Measurements from ENCODE around the gene MMS19. TPM values are rescaled to one million over a fixed set of nuclear protein-coding genes. Genes with fewer than 3 reads are reported as not detected.

Gene MMS19
- total and polyA plus RNA-seq, 10 of the 15 experiments (the other 5 are each of a cell fraction or from before 2014, with no cell fraction given), result 40.2 to 112 (median 69.0) TPM

DNA sequence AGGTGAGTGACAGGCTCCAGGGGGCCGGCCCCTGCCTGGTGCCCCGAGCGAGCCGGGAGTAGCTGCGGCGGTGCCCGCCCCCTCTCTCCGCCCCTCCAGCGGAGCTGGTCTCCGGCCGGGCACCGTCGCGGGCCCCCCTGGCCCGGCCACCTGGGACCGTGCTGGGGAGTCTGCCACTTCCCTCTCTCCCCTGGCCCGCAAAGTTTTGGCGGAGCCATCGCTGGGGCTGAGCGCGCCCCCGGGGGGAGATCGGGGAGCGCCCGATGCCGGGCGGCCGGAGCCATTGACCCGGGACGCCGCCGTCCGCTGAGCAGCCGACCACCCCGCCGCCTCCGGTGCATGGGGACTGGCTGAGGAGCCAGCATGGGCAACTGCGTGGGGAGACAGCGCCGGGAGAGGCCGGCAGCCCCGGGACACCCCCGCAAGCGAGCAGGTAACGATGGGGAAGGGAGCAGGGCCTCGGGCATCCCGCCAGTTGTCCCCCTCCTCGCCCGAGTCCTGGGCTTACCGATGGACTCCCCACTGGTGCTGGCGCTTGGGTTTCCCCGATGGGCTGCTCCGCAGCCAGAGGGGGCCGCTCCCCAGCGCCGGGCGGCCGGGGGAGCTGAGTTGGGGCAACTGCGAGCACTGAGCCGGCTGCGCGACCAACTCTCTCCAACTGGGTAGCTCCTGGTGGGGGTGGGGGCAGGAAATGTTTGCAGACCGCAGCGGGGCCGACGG is 779 bp upstream of the MMS19 start, which contains the start of gene UBTD1 (continued):
- TF ChIP-seq RB1 (IDR thresholded peaks at IDR 0.05; ENCODE audit: borderline replicate concordance), result no peak
- TF ChIP-seq NFXL1 (IDR thresholded peaks at IDR 0.05; ENCODE audit: borderline replicate concordance), result no peak
- peak; percentile 62 for TF ChIP-seq IKZF1 (conservative IDR thresholded peaks at IDR 0.05)
- peak; percentile 15 for TF ChIP-seq KLF5 (IDR thresholded peaks at IDR 0.05; ENCODE audit: partially characterized antibody)

- intact Hi-C loops (cut with micrococcal nuclease; ENCODE audit: unreplicated experiment) (loop anchor here (1.0 to 5.0 kb wide), 4 partner anchors 50 to 205 kb away; partner anchors contain the start of genes ARHGAP19, EXOSC1, PGAM1 and ZDHHC16), in situ Hi-C loops (cut with MboI) (no loop called here)
- H3K9ac ChIP-seq (ENCODE audit: control insufficient read depth, insufficient read depth, low read length), result peak overlapping the region; percentile 95
- POLR2A ChIA-PET, result interaction anchor here (0.7 kb wide), 1 partner anchor 953 kb away, joined by 4 read pairs; no protein-coding TSS in a partner anchor
- RAD21 ChIA-PET (ENCODE audit: unreplicated experiment), result no interaction called here
- peak overlapping the region; percentile 87 for H3K27ac ChIP-seq (ENCODE audit: control insufficient read depth, insufficient read depth)
- SMC1A ChIA-PET (ENCODE audit: uncharacterized antibody, unreplicated experiment), result no interaction called here
- H3K27me3 ChIP-seq (replicated peaks in 1 of 2; ENCODE audit: control insufficient read depth in 2 of 2, insufficient read depth in 2 of 2, low read length in 1 of 2), result peaks cover 6 to 14% of the 10 kb centered on the region in 2 experiments
- H3K9me3 ChIP-seq (replicated peaks; ENCODE audit: control insufficient read depth, insufficient read depth, low read length), result no peaks in the 10 kb centered on the region
- H3K4me3 ChIP-seq, result peak overlapping the region; percentile 90
- H2AFZ ChIP-seq (ENCODE audit: control insufficient read depth, low read depth, low read length), result peak overlapping the region; percentile 91
- peak; percentile 67 for ATAC-seq
- peak overlapping the region; percentile 88 for H3K4me2 ChIP-seq (ENCODE audit: control insufficient read depth, insufficient read depth)
- peaks cover 54% of the 10 kb centered on the region for H3K79me2 ChIP-seq (ENCODE audit: control insufficient read depth, insufficient read depth, low read length)
- peak; percentile 75 for FAIRE-seq
- BruUV-seq (replicated peaks), result TSS peak; percentile 92
- no peaks in the 10 kb centered on the region for H4K20me1 ChIP-seq (ENCODE audit: control insufficient read depth, insufficient read depth)
- DNase-seq (ENCODE audit: low read depth, low spot score), result peak; percentile 46
- H3K36me3 ChIP-seq (ENCODE audit: control insufficient read depth in 2 of 2, insufficient read depth in 2 of 2, low read length in 1 of 2), result peaks cover 2 to 3% of the 10 kb centered on the region in 2 experiments; a peak in 2 of 4 replicates
- CTCF ChIA-PET, result interaction anchor here (1.5 kb wide), 1 partner anchor 90 kb away, joined by 5 read pairs; no protein-coding TSS in a partner anchor
- WGBS (ENCODE audit: insufficient coverage, insufficient replicate concordance, low lambda C conversion rate, missing lambda C conversion rate), result under 1% methylated on average over 22 of the region's 22 CpGs
- peaks cover 5% of the 10 kb centered on the region for H3K4me1 ChIP-seq (ENCODE audit: control insufficient read depth, insufficient read depth, low read length)
- no peak for TF ChIP-seq RAD51 (IDR thresholded peaks at IDR 0.05)
- no peak for TF ChIP-seq MEF2A (IDR thresholded peaks at IDR 0.05; ENCODE audit: insufficient read depth, low read depth, low read length)
- TF ChIP-seq E2F8 (IDR thresholded peaks at IDR 0.05; ENCODE audit: low read depth, partially characterized antibody), result no peak
- peak; percentile 68; the same call in 1 of the 2 replicates for TF ChIP-seq POLR2AphosphoS2 (IDR thresholded peaks at IDR 0.05; ENCODE audit: low read depth, low read length)
- TF ChIP-seq NR2C2 (IDR thresholded peaks at IDR 0.05; ENCODE audit: borderline replicate concordance, control insufficient read depth, insufficient read length, low read depth), result no peak
- TF ChIP-seq SMAD5 (IDR thresholded peaks at IDR 0.05; ENCODE audit: low read depth), result peak; percentile 50; the same call in 1 of the 2 replicates
- TF ChIP-seq JUNB (IDR thresholded peaks at IDR 0.05), result no peak
- TF ChIP-seq, protein P1, sequence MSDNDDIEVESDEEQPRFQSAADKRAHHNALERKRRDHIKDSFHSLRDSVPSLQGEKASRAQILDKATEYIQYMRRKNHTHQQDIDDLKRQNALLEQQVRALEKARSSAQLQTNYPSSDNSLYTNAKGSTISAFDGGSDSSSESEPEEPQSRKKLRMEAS (IDR thresholded peaks at IDR 0.05; ENCODE audit: low read depth, low read length), result peak; percentile 82; the same call in 1 of the 2 replicates
- no peak for TF ChIP-seq EP300 (IDR thresholded peaks at IDR 0.05; ENCODE audit: borderline replicate concordance in 1 of 2, control insufficient read depth in 1 of 2, low read depth in 2 of 2, low read length in 2 of 2)
- no peak for TF ChIP-seq MEF2B (IDR thresholded peaks at IDR 0.05; ENCODE audit: partially characterized antibody, poor library complexity, severe bottlenecking)
- TF ChIP-seq ELK1 (IDR thresholded peaks at IDR 0.05; ENCODE audit: low read depth, low read length), result no peak
- TF ChIP-seq BCL11A (IDR thresholded peaks at IDR 0.05; ENCODE audit: low read depth, low read length), result no peak
Measured at GRCh38 chr10:97497572-97498075, 598 bp downstream of the MMS19 start.
